ENCODE data around the gene FHAD1. TPM values are rescaled to one million over a fixed set of nuclear protein-coding genes. Genes with fewer than 3 reads are reported as not detected.

Gene FHAD1
- total and polyA plus RNA-seq, 2 of the 13 experiments (the other 11 are each of a cell fraction or from before 2014, with no cell fraction given): not detected

- peaks cover 38% of the 10 kb centered on the region for H3K4me1 ChIP-seq (ENCODE audit: insufficient read depth, low read length)
- ChIA-PET POLR2A (no interaction called here), CTCF (ENCODE audit: low intra/inter-chr PET ratio, low total read pairs) (interaction anchor here (1.5 kb wide), 1 partner anchor 85 kb away, joined by 3 read pairs; no protein-coding TSS in a partner anchor)
- peaks cover 3 to 38% of the 10 kb centered on the region in 2 experiments; a peak in 3 of 5 replicates for H3K27me3 ChIP-seq (ENCODE audit: control insufficient read depth in 1 of 2, insufficient read depth in 2 of 2, low read length in 2 of 2)
- no peak for TF ChIP-seq SOX13 (IDR thresholded peaks at IDR 0.05)
- no peak for TF ChIP-seq SOX13 (CRISPR knock-in tag; conservative IDR thresholded peaks at IDR 0.05 in 1 of 2, IDR thresholded peaks at IDR 0.05 in 1 of 2)
- TF ChIP-seq, protein P1, sequence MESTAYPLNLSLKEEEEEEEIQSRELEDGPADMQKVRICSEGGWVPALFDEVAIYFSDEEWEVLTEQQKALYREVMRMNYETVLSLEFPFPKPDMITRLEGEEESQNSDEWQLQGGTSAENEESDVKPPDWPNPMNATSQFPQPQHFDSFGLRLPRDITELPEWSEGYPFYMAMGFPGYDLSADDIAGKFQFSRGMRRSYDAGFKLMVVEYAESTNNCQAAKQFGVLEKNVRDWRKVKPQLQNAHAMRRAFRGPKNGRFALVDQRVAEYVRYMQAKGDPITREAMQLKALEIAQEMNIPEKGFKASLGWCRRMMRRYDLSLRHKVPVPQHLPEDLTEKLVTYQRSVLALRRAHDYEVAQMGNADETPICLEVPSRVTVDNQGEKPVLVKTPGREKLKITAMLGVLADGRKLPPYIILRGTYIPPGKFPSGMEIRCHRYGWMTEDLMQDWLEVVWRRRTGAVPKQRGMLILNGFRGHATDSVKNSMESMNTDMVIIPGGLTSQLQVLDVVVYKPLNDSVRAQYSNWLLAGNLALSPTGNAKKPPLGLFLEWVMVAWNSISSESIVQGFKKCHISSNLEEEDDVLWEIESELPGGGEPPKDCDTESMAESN (CRISPR knock-in tag; conservative IDR thresholded peaks at IDR 0.05): 0 out of 2 replicates have a peak, but pooled peaks have one; percentile 19
- TF ChIP-seq ATF7 (IDR thresholded peaks at IDR 0.05): no peak
- no peak for TF ChIP-seq ATF7 (CRISPR knock-in tag; IDR thresholded peaks at IDR 0.05)
- peak; percentile 36 for TF ChIP-seq ZNF501 (CRISPR knock-in tag; IDR thresholded peaks at IDR 0.05)
- 0 out of 2 replicates have a peak, but pooled peaks have one; percentile 6 for TF ChIP-seq HOXA3 (CRISPR knock-in tag; IDR thresholded peaks at IDR 0.05)
- TF ChIP-seq SAP130 (CRISPR knock-in tag; IDR thresholded peaks at IDR 0.05; ENCODE audit: low read depth): peak; percentile 21; the same call in 1 of the 2 replicates
- TF ChIP-seq ZNF451 (CRISPR knock-in tag; IDR thresholded peaks at IDR 0.05): no peak
- 0 out of 2 replicates have a peak, but pooled peaks have one; percentile 1 for TF ChIP-seq KAT8 (CRISPR knock-in tag; IDR thresholded peaks at IDR 0.05)
- H3K9me3 ChIP-seq (ENCODE audit: low read length): no peaks in the 10 kb centered on the region
- DNase-seq (ENCODE audit: low spot score): no peak
- BruUV-seq (replicated peaks): no TSS peak
- no peaks in the 10 kb centered on the region for H4K20me1 ChIP-seq (ENCODE audit: insufficient read depth, low read length)
- H3K4me3 ChIP-seq (replicated peaks in 1 of 3; ENCODE audit: insufficient read depth in 1 of 3, low read depth in 2 of 3, low read length in 3 of 3): peak overlapping the region; percentile 77 to 83 (median 78); a peak in 5 of 6 replicates
- in situ Hi-C loops (cut with HindIII; ENCODE audit: extremely low pct_ligation_motif_present, low pct_unique_long_range_greater_than_20kb) (no loop called here), intact Hi-C loops (cut with micrococcal nuclease; ENCODE audit: unreplicated experiment) (loop anchor here (5.0 kb wide), 1 partner anchor 37 kb away; no protein-coding TSS in a partner anchor)
- H2AFZ ChIP-seq (ENCODE audit: low read length): no peak overlapping the region
- H3K79me2 ChIP-seq (ENCODE audit: insufficient read depth, low read length): no peaks in the 10 kb centered on the region
- H3K27ac ChIP-seq (ENCODE audit: extremely low read length, insufficient read depth, low read length): no peak overlapping the region
- ATAC-seq: peak; percentile 9; the same call in 1 of the 3 replicates
- no peak for FAIRE-seq
- peak overlapping the region; percentile 70 for H3K9ac ChIP-seq (ENCODE audit: insufficient read depth, low read depth, low read length)
- 0% methylated on average over 7 of the region's 14 CpGs for WGBS (ENCODE audit: low lambda C conversion rate)
- peak overlapping the region; percentile 91 for H3K4me2 ChIP-seq (ENCODE audit: low read depth, low read length)
- no peaks in the 10 kb centered on the region; a peak in 2 of 5 replicates for H3K36me3 ChIP-seq (replicated peaks in 1 of 2; ENCODE audit: control insufficient read depth in 1 of 2, insufficient read depth in 2 of 2, low read length in 2 of 2)
Measured at GRCh38 chr1:15408890-15409387, 161.9 kb downstream of the FHAD1 start.

All from HepG2 (cell line).